ENCODE measurements around the gene TMCC2. TPM values are rescaled to one million over a fixed set of nuclear protein-coding genes. Genes with fewer than 3 reads are reported as not detected.

TMCC2 gene
- total and polyA plus RNA-seq, 2 of the 8 experiments (the other 6 are each of a cell fraction or from before 2014, with no cell fraction given) = 6.7 to 6.8 TPM

DNA sequence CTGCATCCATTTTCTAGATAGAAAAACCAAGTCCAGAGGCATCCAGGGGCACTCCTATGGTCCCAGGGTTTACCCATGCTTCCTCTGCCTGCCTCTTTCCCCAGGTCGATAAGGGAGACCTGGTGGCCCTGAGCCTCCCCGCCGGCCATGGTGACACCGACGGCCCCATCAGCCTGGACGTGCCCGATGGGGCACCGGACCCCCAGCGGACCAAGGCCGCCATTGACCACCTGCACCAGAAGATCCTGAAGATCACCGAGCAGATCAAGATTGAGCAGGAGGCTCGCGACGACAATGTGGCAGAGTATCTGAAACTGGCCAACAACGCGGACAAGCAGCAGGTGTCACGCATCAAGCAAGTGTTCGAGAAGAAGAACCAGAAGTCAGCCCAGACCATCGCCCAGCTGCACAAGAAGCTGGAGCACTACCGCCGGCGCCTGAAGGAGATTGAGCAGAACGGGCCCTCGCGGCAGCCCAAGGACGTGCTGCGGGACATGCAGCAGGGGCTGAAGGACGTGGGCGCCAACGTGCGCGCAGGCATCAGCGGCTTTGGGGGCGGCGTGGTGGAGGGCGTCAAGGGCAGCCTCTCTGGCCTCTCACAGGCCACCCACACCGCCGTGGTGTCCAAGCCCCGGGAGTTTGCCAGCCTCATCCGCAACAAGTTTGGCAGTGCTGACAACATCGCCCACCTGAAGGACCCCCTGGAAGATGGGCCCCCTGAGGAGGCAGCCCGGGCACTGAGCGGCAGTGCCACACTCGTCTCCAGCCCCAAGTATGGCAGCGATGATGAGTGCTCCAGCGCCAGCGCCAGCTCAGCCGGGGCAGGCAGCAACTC is 41.3 kb downstream of the TMCC2 start:
- Histone ChIP-seq H4K91ac (replicated peaks; ENCODE audit: insufficient read length, low read length) (no peak overlapping the region), H2BK12ac (ENCODE audit: low read depth, low read length) (no peak overlapping the region), H2AK5ac (ENCODE audit: low read depth, low read length) (no peak overlapping the region), H3K27me3 (replicated peaks in 1 of 4; ENCODE audit: control insufficient read depth in 3 of 4, extremely low read depth in 1 of 4, insufficient read depth in 3 of 4, low read length in 3 of 4) (no peaks in the 10 kb centered on the region), H3K14ac (ENCODE audit: insufficient read length) (no peak overlapping the region), H3K4me2 (ENCODE audit: insufficient read depth in 1 of 2, low read depth in 2 of 2, low read length in 2 of 2) (no peak overlapping the region), H2BK20ac (ENCODE audit: low read length) (no peak overlapping the region), H3K4me3 (ENCODE audit: extremely low read depth in 1 of 4, insufficient read depth in 2 of 4, low read depth in 3 of 4, low read length in 4 of 4) (no peak overlapping the region), H3K4ac (replicated peaks; ENCODE audit: insufficient read length, low read depth, low read length) (no peak overlapping the region), H3K79me2 (ENCODE audit: control insufficient read depth in 1 of 2, insufficient read depth in 2 of 2, low read length in 2 of 2) (no peaks in the 10 kb centered on the region), H3K79me1 (ENCODE audit: low read depth, low read length) (no peaks in the 10 kb centered on the region; the same call in 1 of the 2 replicates), H4K20me1 (replicated peaks in 1 of 2; ENCODE audit: control insufficient read depth in 1 of 2, insufficient read depth in 2 of 2, low read length in 2 of 2) (peaks cover 0 to 2% of the 10 kb centered on the region in 2 experiments), H3K4me1 (replicated peaks in 1 of 4; ENCODE audit: control insufficient read depth in 3 of 4, insufficient read depth in 4 of 4, low read length in 3 of 4) (peaks cover 5 to 14% (median 7%) of the 10 kb centered on the region in 4 experiments; a peak in 6 of 7 replicates), H3K56ac (replicated peaks; ENCODE audit: insufficient read length, low read depth, low read length) (no peak overlapping the region), H4K8ac (ENCODE audit: extremely low read depth, insufficient read depth, low read length) (peak overlapping the region; percentile 15; the same call in 1 of the 2 replicates), H3K18ac (ENCODE audit: extremely low read depth, low read length) (no peak overlapping the region), H2BK120ac (replicated peaks; ENCODE audit: low read depth, low read length) (no peak overlapping the region), H3K9ac (replicated peaks in 1 of 4; ENCODE audit: extremely low read depth in 1 of 4, low read depth in 3 of 4, low read length in 3 of 4) (no peak overlapping the region), H3K36me3 (ENCODE audit: control insufficient read depth in 2 of 4, insufficient read depth in 4 of 4, low read length in 3 of 4) (peaks cover 0 to 7% (median 0%) of the 10 kb centered on the region in 4 experiments; a peak in 1 of 8 replicates), H4K5ac (ENCODE audit: insufficient read length, low read depth, low read length) (no peak overlapping the region), H3K27ac (ENCODE audit: low read depth, low read length) (no peak overlapping the region; the same call in 1 of the 2 replicates), H2BK15ac (ENCODE audit: low read length) (no peak overlapping the region), H3K9me3 (ENCODE audit: insufficient read depth in 2 of 2, low read depth in 1 of 2, low read length in 1 of 2) (no peaks in the 10 kb centered on the region), H2AFZ (ENCODE audit: low read length) (no peak overlapping the region), H3K23ac (ENCODE audit: insufficient read length) (no peak overlapping the region), H3K23me2 (ENCODE audit: low read depth, low read length) (no peaks in the 10 kb centered on the region), H2BK5ac (ENCODE audit: low read depth, low read length) (no peak overlapping the region)
- TF ChIP-seq POLR2AphosphoS5 (IDR thresholded peaks at IDR 0.05; ENCODE audit: low read depth, low read length) (no peak), KDM4A (IDR thresholded peaks at IDR 0.05; ENCODE audit: low read depth, low read length, severe bottlenecking) (no peak), GTF2F1 (IDR thresholded peaks at IDR 0.05; ENCODE audit: borderline replicate concordance, low read depth, low read length) (no peak), ATF2 (IDR thresholded peaks at IDR 0.05; ENCODE audit: low read length) (no peak), RBBP5 (IDR thresholded peaks at IDR 0.05; ENCODE audit: borderline replicate concordance, low read depth, low read length) (no peak), TCF12 (IDR thresholded peaks at IDR 0.05; ENCODE audit: low read depth, low read length) (no peak), TEAD4 (IDR thresholded peaks at IDR 0.05; ENCODE audit: low read depth, low read length) (no peak)
- DNase-seq (ENCODE audit: low read depth in 1 of 2, low spot score in 2 of 2) = no peak
- WGBS, 2 experiments (ENCODE audit: extremely low coverage in 1 of 2, insufficient coverage in 1 of 2, insufficient read length in 1 of 2, insufficient replicate concordance in 2 of 2, low coverage in 1 of 2, low lambda C conversion rate in 2 of 2, missing lambda C conversion rate in 1 of 2) = 94% methylated on average over 48 of the region's 48 CpGs; no CpG with 5 or more reads in 1 of the 2 experiments
- no peak for FAIRE-seq
- CTCF ChIA-PET (ENCODE audit: partially characterized antibody) = interaction anchor here (3.6 to 42.6 kb wide), 3 partner anchors 14 to 56 kb away, joined by 28 to 2424 read pairs (median 1035); partner anchors contain the start of genes KLHDC8A, NUAK2 and TMCC2
- POLR2A ChIA-PET (ENCODE audit: partially characterized antibody) = interaction anchor here (1.5 to 7.4 kb wide), 2 partner anchors 41 to 59 kb away, joined by 3 to 85 read pairs; partner anchors contain the start of gene TMCC2

Data from H1 (cell line).